Stimulated activated CD4-positive, alpha-beta T cell treated with anti-CD3 and anti-CD28 coated beads, TNF-alpha, amount 100 ng/mL, for 48 hours (primary cell): ENCODE results near the gene C1QTNF9B.
"Not testable (repeated sequence)": the region's sequence is repeated elsewhere in the genome, so short reads cannot be mapped to it uniquely, and the experiment has no call there.

Experiments used
- DNase-seq, 3 donors: peaks; one replicate each; pipeline ENCODE4 v3.0.0-alpha.2; 2020; ENCODE audit warnings: low read depth in 3 of 3

C1QTNF9B gene

GRCh38 chr13:23893791-23894190, 3.5 kb downstream of the C1QTNF9B start:
- DNase-seq, result not testable (repeated sequence)

GRCh38 chr13:23889615-23890607, 7.4 kb downstream of the C1QTNF9B start:
- DNase-seq, result no peak

GRCh38 chr13:23888658-23889614, 8.4 kb downstream of the C1QTNF9B start, which contains the start of gene MIPEP:
MIPEP (minus strand) TSS chr13:23889400; CDS start chr13:23889320, 80 bp downstream.
- peak; percentile 83 to 86 (median 84) for DNase-seq

- DNase-seq, result not testable (repeated sequence)
Measured at GRCh38 chr13:23884361-23884760, 12.9 kb downstream of the C1QTNF9B start.

- no peak for DNase-seq
Measured at GRCh38 chr13:23883255-23883654, 14.0 kb downstream of the C1QTNF9B start.

GRCh38 chr13:23881402-23881800, 15.9 kb downstream of the C1QTNF9B start:
- not testable (repeated sequence) for DNase-seq

GRCh38 chr13:23880493-23881401, 16.6 kb downstream of the C1QTNF9B start:
- DNase-seq, result not testable (repeated sequence)

GRCh38 chr13:23877286-23877685, 20.0 kb downstream of the C1QTNF9B start:
- no peak for DNase-seq

GRCh38 chr13:23876265-23876664, 21.0 kb downstream of the C1QTNF9B start:
- no peak for DNase-seq

GRCh38 chr13:23871616-23872220, 25.6 kb downstream of the C1QTNF9B start:
- DNase-seq, result no peak

- DNase-seq, result no peak
Measured at GRCh38 chr13:23870356-23871140, 26.8 kb downstream of the C1QTNF9B start.

GRCh38 chr13:23868521-23868920, 28.8 kb downstream of the C1QTNF9B start:
- DNase-seq, result no peak

GRCh38 chr13:23867027-23867491, 30.2 kb downstream of the C1QTNF9B start:
- DNase-seq, result no peak

GRCh38 chr13:23866420-23867026, 30.8 kb downstream of the C1QTNF9B start:
- DNase-seq, result no peak

- DNase-seq, result no peak
Measured at GRCh38 chr13:23865906-23866305, 31.4 kb downstream of the C1QTNF9B start.

- DNase-seq, result no peak
Measured at GRCh38 chr13:23865026-23865425, 32.3 kb downstream of the C1QTNF9B start.

GRCh38 chr13:23861310-23861709, 36.0 kb downstream of the C1QTNF9B start:
- DNase-seq, result no peak

- no peak for DNase-seq
Measured at GRCh38 chr13:23859904-23860303, 37.4 kb downstream of the C1QTNF9B start.

- no peak for DNase-seq
Measured at GRCh38 chr13:23859455-23859854, 37.8 kb downstream of the C1QTNF9B start.
